Kidney capillary endothelial cell (primary cell): ENCODE data around the gene SEC14L6.

Source experiments
- DNase-seq: peaks from one replicate; pipeline ENCODE4 v3.0.0-alpha.2; 2018; ENCODE audit warnings: low spot score

SEC14L6 gene

DNA sequence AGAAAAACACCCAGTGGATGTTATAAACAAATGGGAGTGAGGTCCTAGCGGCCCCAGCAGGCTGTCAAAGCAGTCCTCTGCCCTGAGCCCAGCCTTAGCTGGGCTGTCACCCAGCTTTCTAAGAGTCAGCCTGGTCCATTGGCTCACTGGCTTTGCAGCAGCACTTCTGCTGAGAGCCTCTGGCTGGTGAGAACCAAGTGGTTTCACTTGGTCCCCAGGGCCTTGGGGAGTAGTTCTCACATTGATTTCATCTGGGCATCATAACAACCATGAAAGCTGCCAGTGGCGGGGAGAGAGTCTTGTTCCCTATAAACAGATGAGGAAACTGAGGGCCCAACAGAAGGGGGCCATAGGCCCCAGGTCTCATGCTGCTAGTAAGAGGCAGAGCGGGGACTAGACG is 11.4 kb downstream of the SEC14L6 start:
- DNase-seq, result no peak

DNA sequence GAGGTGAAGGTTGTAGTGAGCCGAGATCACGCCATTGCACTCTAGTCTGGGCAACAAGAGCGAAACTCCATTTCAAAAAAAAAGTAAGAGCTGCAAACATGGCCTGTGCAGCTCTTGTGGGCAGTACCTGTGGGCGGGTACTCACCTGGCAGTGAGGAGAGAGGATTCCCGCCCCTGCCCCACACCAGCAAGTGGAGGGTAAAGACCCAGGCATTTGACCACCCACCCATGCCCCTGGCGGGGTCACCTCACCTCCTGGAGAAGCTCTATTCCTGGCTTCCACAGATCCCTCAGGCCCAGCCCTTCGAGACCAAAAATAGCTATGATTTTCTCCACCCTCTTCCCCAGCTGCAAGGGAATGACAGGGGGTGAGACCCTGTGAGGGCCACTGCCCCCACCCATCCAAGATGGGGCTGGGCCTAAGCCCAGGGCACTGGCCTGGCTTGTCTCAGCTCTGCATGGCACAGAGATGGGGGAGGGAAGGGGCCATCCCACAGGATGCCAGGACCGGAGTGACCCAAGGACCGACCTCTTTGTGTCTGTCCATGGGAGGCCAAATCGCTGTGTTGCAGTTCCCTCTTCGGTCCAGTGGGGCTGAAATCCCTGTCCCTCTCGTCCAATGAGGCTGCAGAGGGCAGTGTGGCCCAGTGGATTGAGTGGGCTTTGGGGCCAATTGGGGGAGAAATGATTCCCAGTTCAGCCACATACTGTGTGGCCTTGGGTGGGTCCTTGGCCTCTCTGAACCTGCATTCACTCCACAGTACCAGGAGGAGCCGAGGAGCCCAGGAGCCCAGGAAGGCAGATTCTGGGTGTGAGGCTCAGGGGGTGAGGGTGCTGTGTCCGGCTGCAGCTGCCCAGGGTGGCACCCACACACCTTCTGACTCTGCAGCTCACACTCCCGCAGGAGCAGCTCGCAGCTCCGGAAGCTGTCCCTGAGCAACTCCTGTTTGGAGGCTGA is 14.6 kb downstream of the SEC14L6 start:
- DNase-seq, result no peak

DNA sequence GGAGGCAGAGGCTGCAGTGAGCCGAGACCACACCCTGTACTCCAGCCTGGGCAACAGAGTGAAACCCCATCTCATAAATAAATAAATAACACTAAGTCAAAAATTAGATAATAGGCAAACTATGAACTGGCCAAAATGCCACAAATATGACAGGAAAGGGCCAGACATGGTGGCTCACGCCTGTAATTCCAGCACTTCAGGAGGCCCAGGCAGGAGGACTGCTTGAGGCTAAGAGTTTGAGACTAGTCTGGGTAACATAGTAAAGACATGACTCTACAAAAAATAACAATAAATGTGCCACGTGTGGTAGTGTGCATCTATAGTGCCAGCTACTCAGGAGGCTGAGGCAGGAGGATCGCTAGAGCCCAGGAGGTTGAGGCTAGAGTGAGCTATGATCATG is 19.9 kb downstream of the SEC14L6 start:
- DNase-seq, result no peak

DNA sequence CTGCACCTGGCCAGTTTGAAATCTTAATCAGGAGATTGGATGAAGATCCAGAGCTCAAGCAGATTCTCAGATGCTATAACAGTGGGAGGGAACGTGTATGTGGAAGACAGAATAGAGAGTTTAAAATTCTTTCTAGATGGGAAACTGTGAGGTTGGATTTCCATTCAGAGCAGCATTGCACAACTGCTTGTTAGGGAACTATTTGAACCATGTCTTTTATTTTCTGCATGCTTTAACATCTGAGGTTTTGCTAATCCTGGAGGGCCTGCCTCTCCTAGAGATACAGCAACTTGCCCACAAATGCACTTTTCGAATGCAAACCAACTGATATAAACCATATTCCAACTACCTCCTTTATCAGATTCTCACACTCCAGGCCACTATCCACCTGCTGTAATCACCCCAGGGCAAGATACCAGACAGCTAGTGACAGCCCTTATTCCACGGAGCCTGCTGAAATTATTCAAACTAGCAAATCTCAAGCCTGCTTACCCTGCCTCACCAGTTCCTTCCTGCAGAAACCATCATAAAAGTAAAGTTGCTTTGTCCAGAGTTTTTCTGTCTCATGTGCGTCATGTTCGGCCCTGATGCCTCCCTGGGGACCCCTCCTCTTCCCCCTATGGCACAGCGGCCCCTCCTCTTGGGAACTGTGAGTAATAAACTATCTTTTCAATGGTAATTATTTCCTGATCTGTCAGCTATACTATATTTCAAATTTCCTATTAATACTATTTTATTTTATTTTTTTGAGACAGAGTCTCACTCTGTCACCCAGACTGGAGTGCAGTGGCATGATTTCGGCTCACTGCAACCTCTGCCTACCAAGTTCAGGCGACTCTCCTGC is 22.7 kb downstream of the SEC14L6 start:
- DNase-seq, result no peak

DNA sequence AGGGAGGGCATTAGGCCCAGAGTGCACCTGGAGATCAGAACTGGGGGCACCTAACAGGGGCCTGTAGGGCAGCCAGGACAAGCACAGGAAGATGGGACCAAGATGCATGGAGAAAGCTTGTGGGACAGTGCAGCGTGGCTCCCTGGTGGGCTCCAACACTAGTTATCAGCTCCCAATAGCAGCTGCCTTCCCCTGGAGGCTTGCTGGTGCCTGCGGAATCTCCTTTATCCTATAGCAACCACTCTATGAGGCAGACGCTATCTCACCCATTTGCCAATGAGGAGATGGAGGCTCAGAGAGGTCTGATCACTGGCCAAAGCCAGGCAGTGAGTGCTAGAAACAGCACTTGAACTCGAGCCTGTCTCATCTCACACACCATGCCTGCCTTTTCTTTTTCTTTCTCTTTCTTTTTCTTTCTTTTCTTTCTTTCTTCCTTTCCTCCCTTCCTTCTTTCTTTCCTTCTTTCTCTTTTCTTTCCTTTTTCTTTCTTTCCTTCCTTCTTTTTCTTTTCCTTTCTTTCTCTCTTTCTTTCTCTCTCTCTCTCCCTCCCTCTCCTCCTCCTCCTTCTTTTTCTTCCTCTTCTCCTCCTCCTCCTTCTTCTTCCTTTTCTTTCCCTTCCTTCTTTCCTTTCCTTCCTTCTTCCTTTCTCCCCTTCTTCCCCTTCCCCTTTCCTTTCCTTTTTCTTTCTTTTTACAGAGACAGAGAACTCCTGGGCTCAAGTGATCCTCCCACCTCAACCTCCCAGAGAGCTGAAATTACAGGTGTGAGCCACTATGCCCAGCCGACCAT is 25.0 kb downstream of the SEC14L6 start:
- DNase-seq, result no peak

DNA sequence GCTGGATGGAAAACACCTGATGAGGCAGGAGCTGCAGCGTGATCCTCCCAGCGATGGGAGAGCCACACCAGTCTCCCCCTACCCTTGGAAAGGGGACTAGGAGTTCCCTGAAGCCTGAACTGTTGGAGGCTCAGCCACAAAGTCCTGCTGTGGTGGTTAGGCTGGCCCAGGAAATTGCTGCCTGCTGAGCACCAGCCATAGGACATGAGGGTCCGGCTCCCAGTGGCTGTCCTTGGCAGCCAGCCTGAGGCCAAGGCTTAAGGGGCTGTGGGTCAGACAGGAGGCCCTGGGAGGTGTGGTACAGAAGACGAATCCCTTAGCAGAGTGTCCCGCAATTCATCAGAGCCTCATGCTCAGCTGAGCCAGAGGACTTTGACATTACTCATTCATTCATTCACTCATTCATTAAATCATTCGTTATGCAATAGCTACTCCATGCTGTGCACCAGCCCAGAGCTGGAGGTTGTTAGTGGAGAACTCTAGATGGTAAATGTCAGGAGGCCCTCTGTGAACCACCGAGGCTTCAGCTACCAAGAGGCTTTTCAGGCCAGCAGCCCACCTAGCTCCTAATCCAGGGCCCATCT is 26.6 kb downstream of the SEC14L6 start:
- DNase-seq, result no peak

DNA sequence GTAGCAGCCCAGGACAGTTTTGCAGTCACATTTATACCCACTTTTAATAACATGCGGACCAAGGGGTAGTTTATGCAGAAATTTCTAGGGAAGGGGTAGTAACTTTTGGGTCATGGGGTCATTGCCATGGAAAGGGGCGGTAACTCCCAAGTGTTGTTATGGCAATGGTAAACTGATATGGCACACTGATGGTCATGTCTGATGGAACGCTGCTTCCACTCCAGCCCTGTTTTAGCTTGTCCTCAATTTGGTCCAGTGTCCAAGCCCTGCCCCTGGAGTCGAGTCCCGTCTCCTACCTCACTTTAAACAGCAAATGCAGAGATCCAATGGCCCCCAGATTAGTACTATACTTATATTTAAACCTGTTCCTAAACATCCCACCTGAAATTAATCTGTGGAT is 29.8 kb downstream of the SEC14L6 start:
- no peak for DNase-seq

DNA sequence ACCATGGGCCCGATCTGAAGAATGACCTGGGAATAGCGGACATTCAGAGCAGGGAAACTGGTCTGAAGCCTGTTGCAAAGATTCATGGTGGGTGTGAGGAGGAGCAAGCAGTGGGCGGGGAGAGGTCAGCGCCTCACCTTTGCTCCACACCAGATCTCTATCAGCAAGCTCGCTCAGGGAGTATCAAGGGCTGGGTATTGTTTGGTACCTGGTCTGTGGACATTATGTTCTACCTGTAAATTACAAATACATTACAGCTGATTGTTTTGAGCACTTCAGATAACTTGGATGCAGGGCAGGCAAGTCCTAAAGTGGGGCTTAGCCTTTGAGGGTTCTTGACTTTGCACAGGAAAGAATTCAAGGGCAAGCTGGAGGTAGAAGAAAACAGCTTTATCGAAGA is 30.3 kb downstream of the SEC14L6 start:
- DNase-seq, result no peak

DNA sequence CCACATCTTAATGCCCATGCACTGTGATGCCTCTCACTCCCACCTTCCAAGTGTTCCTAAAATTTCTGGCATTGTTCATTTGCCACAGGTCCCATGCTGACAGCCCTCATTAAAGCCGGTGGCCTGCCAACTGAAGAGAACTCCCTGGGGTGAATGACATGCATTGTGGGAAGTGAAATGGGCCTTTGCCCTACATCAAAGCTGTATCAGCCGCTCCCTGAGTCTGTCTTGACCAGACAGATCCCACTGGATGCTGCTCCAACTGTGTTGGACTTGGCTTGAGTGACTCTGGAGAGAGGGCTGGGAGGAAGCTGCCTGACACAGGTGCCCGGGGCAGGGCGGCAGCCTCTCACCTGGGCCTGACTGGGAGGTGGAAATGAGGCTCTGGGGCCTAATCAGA is 32.3 kb downstream of the SEC14L6 start:
- DNase-seq, result no peak

DNA sequence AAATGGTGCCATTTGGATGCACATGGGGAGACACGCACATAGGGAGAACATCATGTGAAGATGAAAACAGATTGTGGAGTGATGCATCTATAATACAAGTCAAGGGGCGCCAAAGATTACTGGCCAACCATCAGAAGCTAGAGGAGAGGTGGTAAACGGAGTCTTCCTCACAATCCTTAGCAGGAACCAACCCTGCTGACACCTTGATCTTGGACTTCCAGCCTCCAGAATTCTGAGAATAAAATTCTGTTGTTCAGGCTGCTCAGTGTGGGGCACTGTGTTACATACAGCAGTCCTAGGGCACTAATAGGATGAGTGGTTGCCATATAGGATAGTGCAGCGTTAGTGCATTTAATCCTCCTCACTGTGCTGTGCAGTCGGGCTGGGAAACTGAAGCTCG is 33.1 kb downstream of the SEC14L6 start:
- DNase-seq, result no peak

DNA sequence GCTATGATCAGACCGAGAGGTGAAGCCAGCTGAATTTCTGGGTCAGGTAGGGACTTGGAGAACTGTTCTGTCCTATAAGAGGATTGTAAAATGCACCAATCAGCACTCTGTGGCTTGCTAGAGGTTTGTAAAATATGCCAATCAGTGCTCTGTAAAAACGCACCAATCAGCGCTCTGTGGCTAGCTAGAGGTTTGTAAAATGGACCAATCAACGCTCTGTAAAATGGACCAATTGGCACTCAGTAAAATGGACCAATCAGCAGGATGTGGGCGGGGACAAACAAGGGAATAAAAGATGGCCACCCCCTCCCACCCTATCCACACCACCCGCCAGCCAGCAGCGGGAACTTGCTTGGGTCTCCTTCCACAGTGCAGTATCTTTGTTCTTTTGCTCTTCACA is 34.6 kb downstream of the SEC14L6 start:
- DNase-seq, result no peak

DNA sequence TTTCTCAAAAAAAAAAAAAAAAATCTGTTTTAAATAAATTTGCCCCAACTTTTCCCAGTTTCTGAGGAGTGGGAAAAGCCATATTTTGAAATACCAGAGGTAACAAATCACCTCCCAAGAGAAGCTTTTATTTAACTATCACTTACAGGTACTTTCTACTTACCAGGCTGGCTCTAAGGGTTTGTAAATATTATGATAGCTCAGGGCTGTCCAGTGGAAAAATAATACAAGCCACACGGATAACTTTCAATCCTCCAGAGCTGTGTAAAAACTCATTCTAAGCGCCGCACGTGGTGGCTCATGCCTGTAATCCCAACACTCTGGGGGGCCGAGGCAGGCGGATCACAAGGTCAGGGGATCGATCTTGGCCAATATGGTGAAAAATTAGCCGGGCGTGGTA is 35.4 kb downstream of the SEC14L6 start:
- no peak for DNase-seq

DNA sequence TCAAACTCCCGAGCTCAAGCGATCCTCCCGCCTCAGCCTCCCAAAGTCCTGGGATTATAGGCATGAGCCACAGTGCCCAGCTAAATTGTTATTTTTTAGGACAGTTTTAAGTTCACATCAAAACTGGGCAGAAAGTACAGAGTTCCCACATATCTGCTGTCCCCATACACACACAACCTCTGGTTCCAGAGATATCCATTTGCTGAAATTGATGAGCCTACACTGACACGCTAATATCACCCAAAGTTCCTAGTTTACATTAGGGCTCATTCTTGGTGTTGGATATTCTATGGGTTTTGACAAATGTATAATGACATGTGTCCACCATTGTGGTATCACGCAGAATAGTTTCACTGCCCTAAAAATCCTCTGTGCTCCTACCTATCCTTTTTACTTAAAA is 38.3 kb downstream of the SEC14L6 start:
- no peak for DNase-seq

DNA sequence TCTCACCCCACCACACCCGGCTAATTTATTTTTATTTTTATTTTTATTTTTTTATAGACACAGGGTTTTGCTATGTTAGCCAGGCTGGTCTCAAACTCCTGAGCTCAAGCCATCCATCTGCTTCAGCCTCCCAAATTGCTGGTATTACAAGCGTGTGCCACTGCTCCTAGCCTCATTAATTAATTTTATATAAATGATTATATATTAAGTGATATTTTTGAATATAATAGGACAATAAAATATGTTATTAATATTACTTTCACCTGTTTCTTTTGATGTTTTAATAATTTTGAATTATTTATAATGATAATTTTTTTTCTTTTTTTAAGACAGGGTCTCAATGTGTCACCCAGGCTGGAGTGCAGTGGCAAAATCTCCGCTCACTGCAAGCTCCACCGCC is 38.9 kb downstream of the SEC14L6 start:
- DNase-seq, result no peak

DNA sequence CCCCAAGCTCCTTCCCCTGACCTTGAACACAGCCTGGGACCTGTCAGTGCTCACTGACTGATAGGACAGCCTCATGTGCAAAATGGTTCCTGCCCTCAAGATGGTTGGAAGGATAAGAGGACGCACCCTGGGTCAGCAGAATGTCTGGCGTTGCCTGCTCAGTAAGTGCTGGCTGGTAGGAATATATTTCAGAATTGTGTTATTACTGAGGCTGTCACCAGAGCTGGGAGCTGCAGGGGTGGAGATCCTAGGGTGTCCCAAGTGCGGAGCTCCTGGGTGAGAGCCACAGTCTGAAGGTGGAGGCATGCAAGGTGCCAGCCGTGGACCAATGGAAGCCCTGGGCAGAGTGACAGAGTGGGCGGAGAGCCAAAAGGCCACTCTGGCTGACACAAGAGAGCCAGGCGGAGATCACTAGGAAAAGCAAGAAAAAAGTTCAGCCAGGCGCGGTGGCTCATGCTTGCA is 40.0 kb downstream of the SEC14L6 start:
- no peak for DNase-seq

DNA sequence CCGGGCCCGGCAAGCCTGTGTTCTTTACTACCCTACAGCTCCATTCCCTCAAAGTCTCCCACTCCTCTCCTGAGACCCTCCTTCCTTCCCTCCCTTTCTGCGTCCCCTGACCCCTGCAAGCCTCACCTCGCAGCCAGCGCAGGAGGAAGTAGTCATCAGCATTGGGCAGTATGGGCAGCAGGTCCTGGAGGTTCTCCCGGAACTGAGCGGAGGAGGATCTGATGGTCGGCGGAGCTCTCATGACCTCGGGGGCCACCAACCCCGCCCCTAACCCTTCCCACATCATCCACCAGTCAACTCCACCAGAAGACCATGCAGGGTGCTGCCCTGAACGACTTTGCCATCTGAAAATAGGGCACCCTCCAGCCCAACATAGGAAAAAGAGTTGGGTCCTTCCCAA is 43.0 kb downstream of the SEC14L6 start:
- no peak for DNase-seq

DNA sequence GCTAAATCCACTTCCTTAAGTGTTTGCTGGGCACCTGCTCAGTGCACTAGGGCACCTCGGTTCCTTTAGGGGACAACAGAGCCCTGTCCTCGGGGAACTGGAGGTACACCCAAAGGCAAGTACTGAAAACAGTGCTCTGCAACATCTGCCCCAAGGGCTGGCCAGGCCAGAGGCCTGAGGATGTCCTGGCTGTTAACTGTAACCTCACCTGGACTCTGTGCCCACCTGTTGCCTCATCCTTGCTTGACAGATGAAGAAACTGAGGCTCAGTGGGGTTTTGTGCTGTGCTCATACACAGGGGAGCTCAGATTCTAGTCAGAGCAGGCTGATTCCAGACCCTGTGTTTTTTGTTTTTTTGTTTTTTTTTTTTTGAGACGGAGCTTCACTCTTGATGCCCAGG is 43.6 kb downstream of the SEC14L6 start:
- no peak for DNase-seq

DNA sequence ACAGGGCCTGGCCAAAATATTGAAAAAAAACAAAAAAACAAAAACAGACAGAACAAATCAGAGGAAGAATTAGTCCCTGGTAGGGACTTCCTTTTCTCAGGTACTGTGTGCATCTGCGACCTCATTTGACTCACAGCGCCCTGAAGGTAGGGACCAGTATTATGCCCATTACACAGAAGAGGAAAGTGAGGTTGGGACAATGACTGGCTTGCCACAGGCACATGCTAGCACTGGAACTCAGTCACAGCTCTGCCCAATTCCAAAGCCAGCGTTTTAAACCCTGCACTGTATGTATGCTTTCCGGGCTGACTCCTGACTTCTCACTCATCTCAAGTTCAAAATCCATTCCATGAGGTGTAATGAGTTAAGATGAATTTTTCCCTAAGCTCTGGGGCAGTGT is 44.4 kb downstream of the SEC14L6 start:
- no peak for DNase-seq

DNA sequence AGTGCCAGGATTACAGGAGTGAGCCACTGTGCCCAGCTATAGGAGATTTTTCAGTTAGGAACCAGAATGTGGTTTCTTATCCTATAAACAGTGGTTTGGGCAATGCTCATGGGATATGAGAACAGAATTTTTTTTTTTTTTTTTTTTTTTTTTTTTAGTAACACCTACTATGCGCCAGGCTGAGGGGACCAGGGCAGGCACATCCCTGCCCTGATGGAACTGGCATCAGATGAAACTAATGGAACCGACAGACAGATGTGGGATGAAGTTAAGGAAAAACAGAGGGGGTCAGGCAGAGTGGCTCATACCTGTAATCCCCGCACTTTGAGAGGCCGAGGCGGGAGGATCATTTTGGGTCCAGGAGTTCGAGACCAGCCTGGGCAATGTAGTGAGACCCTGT is 45.9 kb downstream of the SEC14L6 start:
- DNase-seq, result no peak

DNA sequence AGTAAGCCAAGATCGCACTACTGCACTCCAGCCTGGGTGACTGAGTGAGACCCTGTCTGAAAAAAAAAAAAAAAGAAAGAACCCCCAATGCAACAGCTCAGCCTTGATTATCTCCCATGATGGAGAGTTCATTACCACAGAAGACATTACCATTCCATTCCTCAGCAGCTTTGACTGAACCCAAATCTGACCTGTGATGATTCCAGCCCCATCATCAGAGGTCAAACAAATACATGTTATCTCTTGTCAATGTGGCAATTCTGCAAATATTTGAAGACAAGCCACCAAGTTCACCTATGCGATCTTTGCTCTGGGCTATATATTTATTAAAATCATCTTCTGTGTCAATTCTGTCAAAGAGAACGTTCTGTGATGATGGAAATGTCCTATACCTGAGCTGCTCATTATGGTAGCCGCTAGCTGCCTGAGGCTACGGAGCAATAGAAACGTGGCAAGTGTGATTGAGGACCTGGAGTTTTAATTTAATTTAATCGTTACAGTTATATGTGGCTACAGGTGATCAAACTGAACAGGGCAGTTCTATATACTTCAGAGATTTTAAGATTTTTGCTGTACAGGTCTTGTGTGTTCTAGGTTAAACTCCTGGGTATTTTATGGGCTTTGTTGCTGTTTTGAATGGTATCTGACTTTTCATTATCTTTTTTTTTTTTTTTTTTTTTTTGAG is 48.9 kb downstream of the SEC14L6 start:
- DNase-seq, result no peak

DNA sequence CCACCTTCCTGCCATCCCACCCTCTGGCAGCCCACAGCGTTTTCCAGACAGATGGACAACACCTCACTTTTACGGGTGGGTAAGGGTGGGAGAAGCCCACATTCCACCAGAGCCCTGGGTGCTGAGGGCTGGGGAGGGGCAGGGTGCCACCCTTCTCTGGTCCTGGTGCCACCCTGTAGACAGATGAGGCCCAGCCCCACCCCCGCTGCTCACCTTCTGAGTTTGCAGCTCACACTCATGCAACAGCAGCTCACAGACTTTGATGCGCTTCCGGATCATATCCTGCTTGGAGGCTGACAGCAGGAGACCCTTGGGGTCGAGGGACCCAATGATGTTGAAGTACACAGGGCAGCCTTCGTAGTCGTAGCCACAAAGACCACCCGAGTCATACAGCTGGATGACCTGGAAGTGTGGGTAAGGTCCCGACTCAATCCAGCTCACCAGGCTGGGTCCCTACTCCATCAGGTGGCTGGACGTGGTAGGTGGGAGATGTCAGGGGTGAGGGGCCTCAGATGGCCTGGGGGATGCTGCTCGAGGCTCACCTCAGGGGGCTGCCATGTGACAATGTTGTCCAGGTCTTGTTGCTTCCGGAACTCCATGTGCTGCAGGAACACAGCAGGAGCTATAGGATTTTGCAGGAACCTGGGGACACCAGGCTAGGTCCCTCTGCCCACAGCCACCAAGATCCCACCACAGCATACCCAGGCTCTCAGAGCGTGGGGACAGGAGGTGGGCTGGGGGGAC is 51.3 kb downstream of the SEC14L6 start:
- no peak for DNase-seq
